ENCODE data around the gene PLSCR3.
"Not testable (repeated sequence)": the region's sequence is repeated elsewhere in the genome, so short reads cannot be mapped to it uniquely, and the experiment has no call there.

DNA sequence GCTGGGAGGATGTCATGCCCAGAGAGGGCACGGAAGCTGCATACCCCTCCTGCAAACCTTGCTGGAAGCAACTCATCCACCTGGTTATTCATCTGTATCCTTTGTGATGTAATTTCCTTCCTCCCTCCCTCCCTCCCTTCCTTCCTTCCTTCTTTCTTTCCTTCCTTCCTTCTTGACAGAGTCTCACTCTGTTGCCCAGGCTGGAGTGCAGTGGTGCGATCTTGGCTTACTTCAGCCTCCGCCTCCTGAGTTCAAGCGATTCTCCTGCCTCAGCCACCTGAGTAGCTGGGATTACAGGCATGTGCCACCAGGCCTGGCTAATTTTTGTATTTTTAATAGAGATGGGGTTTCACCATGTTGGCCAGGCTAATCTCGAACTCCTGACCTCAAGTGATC is 25.7 kb downstream of the PLSCR3 start:
- TF ChIP-seq, protein P1, sequence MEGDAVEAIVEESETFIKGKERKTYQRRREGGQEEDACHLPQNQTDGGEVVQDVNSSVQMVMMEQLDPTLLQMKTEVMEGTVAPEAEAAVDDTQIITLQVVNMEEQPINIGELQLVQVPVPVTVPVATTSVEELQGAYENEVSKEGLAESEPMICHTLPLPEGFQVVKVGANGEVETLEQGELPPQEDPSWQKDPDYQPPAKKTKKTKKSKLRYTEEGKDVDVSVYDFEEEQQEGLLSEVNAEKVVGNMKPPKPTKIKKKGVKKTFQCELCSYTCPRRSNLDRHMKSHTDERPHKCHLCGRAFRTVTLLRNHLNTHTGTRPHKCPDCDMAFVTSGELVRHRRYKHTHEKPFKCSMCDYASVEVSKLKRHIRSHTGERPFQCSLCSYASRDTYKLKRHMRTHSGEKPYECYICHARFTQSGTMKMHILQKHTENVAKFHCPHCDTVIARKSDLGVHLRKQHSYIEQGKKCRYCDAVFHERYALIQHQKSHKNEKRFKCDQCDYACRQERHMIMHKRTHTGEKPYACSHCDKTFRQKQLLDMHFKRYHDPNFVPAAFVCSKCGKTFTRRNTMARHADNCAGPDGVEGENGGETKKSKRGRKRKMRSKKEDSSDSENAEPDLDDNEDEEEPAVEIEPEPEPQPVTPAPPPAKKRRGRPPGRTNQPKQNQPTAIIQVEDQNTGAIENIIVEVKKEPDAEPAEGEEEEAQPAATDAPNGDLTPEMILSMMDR (conservative IDR thresholded peaks at IDR 0.05; ENCODE audit: low read depth, low read length) = not testable (repeated sequence)
- not testable (repeated sequence) for TF ChIP-seq EZH2 (IDR thresholded peaks at IDR 0.05; ENCODE audit: borderline replicate concordance, low read depth, low read length, poor library complexity, severe bottlenecking)

Data from A673 (cell line).